Transverse colon (tissue), 4 donors: Measurements from ENCODE around the gene ZMIZ1. TPM values are rescaled to one million over a fixed set of nuclear protein-coding genes. Genes with fewer than 3 reads are reported as not detected.

Source experiments
- DNase-seq: peaks from one replicate; pipeline ENCODE4 v3.0.0-alpha.2; 2019
- H3K27ac ChIP-seq, 4 donors: fragments of 200-600 bp; sonication (generic); 2 replicates each; pipeline ENCODE4 v1.5.1; 2016 to 2018; ENCODE audit warnings: inconsistent platforms in 4 of 4
- H3K27me3 ChIP-seq: fragments of 200-600 bp; sonication (generic); 2 replicates; pipeline ENCODE4 v1.5.1; 2017; ENCODE audit warnings: inconsistent platforms
- H3K36me3 ChIP-seq, 4 donors: fragments of 200-600 bp; sonication (generic); 2 replicates each; pipeline ENCODE4 v1.5.1; 2017 to 2019; ENCODE audit warnings: inconsistent platforms in 4 of 4
- H3K4me1 ChIP-seq, 4 donors: fragments of 200-600 bp; sonication (generic); 2 replicates each; pipeline ENCODE4 v1.5.1; 2017 to 2020; ENCODE audit warnings: inconsistent platforms in 4 of 4
- H3K4me3 ChIP-seq, 4 donors: fragments of 200-600 bp; sonication (generic); 1 replicate in 1 of 4; 2 replicates in 3 of 4; pipeline versions ENCODE4 v1.5.1 to v1.6.1; 2017 to 2019; ENCODE audit warnings: inconsistent platforms in 4 of 4
- H3K9me3 ChIP-seq, 2 donors: fragments of 200-600 bp; sonication (generic); 2 replicates each; pipeline ENCODE4 v1.5.1; 2017 to 2019; ENCODE audit warnings: inconsistent platforms in 2 of 2
- CTCF ChIP-seq, 5 experiments: fragments of 200-600 bp in 3 of 5; fragments of 450-650 bp in 2 of 5; sonication (generic) in 3 of 5; IDR thresholded peaks; 1 replicate in 2 of 5; 2 replicates in 3 of 5; pipeline ENCODE4 v1.5.1; 2016 to 2017; ENCODE audit warnings: antibody characterized with exemption in 5 of 5, inconsistent platforms in 3 of 5, mild to moderate bottlenecking in 2 of 5, moderate library complexity in 1 of 5
- EP300 ChIP-seq: sonication (generic); formaldehyde crosslinking; IDR thresholded peaks from one replicate; pipeline ENCODE4 v1.6.1; 2017; ENCODE audit warnings: antibody characterized with exemption, low read depth
- POLR2A ChIP-seq: fragments of 450-650 bp; IDR thresholded peaks from one replicate; pipeline ENCODE4 v1.6.1; 2016; ENCODE audit warnings: antibody characterized with exemption, mild to moderate bottlenecking, moderate library complexity
- POLR2AphosphoS5 ChIP-seq, 3 donors: sonication (generic); formaldehyde crosslinking; IDR thresholded peaks; one replicate each; pipeline ENCODE4 v1.6.1; 2016; ENCODE audit warnings: antibody characterized with exemption in 3 of 3
- WGBS, 2 donors: methylation state at CpG; one replicate each; pipeline ENCODE4 v1.1.5; 2018; ENCODE audit warnings: low coverage in 1 of 2; 5-methylcytosine and 5-hydroxymethylcytosine counted together
- in situ Hi-C, 4 donors: fragments of 200-750 bp; cut with MboI; loops; one replicate each; pipeline versions ENCODE4 v1.15.0 to v1.15.1; 2017; ENCODE audit warnings: low sequenced_read_pairs in 3 of 4, low pct_ligation_motif_present in 1 of 4, low pct_unique_long_range_greater_than_20kb in 1 of 4
- intact Hi-C: fragments of 100-400 bp; cut with DNase I; formaldehyde crosslinking; loops from one replicate; pipeline ENCODE4 v1.15.1; 2023; ENCODE audit warnings: low total_unique reads
- total RNA-seq, 4 donors: library from RNA; depleted of rRNA; stranded (reverse); fragments of >200 nt; gene quantifications; one replicate each; pipeline ENCODE4 v1.1.0, GENCODE V29; 2016

Gene ZMIZ1
- total RNA-seq, 4 donors from 2014 or later, result 32.0 to 108 (median 63.0) TPM

DNA sequence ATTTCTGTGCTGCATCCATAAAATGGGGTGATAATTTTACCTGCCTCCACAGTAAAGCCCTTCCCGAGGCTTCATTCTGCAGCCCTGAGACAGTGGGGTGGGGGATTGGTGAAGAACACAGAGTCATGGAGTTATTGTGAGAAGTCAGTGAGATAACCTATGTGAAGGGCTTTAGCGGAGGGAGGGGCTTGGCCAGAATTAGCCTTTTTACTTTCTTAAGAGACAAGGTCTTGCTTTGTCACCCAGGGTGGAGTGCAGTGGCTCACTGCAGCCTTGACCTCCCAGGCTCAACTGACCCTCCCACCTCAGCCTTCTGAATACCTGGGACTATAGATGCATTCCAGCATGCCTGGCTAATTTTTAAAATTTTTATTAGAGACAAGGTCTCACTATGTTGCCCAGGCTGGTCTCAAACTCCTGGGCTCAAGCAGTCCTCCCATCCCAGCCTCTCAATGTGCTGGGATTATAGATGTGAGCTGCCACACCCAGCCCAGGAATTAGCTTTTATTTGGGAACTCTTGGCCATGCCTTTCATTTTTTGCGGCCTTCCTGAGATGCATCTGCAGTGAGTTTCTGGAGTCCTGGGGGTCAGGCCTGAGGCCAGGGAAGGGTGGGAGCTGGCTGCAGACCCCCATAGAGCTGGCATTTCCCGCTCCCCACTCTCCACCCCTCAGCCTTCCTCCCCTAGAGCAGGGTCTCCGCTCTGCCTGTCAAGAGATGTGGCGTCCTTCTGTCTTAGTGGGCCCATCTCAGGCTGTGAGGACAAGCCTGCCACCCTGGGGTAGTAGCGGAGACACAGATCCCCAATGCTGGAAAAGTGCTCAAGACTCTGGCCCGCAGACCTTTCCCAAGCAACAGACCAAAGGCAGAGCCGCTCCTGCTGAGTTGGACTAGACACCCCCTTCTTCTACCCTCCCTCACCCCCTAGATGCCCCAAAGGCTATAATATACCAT is 77.0 kb downstream of the ZMIZ1 start:
- Histone ChIP-seq H3K4me3 (no peak overlapping the region), H3K9me3 (no peaks in the 10 kb centered on the region), H3K4me1 (peaks cover 57 to 76% (median 65%) of the 10 kb centered on the region in 4 donors), H3K27ac (peak overlapping the region; percentile 75 to 87 (median 84)), H3K36me3 (peaks cover 0 to under 1% (median 0%) of the 10 kb centered on the region in 4 donors), H3K27me3 (no peaks in the 10 kb centered on the region)
- intact Hi-C loops (no loop called here), in situ Hi-C loops (no loop called here)
- 94 to 100% methylated on average over 2 to 9 of the region's 9 CpGs for WGBS, 2 donors
- TF ChIP-seq EP300, result no peak
- no peak for TF ChIP-seq POLR2A
- TF ChIP-seq POLR2AphosphoS5 (IDR thresholded peaks at IDR 0.05), result no peak
- TF ChIP-seq CTCF (IDR thresholded peaks at IDR 0.05), result no peak
- DNase-seq, result no peak

GRCh38 chr10:79146611-79147130 is 77.9 kb downstream of the ZMIZ1 start:
- in situ Hi-C loops (no loop called here), intact Hi-C loops (no loop called here)
- Histone ChIP-seq H3K9me3 (no peaks in the 10 kb centered on the region), H3K27ac (peak overlapping the region; percentile 75 to 87 (median 84)), H3K36me3 (no peaks in the 10 kb centered on the region), H3K4me1 (peaks cover 59 to 78% (median 70%) of the 10 kb centered on the region in 4 donors), H3K4me3 (no peak overlapping the region), H3K27me3 (no peaks in the 10 kb centered on the region)
- peak; percentile 56 for DNase-seq
- TF ChIP-seq CTCF (IDR thresholded peaks at IDR 0.05) (peak in 1 of 5 experiments; percentile 34), POLR2A (no peak), EP300 (no peak), POLR2AphosphoS5 (IDR thresholded peaks at IDR 0.05) (peak in 2 of 3 donors; percentile 26 to 37)
- 65% methylated on average over 13 of the region's 13 CpGs; no CpG with 5 or more reads in 1 of the 2 donors for WGBS, 2 donors

DNA sequence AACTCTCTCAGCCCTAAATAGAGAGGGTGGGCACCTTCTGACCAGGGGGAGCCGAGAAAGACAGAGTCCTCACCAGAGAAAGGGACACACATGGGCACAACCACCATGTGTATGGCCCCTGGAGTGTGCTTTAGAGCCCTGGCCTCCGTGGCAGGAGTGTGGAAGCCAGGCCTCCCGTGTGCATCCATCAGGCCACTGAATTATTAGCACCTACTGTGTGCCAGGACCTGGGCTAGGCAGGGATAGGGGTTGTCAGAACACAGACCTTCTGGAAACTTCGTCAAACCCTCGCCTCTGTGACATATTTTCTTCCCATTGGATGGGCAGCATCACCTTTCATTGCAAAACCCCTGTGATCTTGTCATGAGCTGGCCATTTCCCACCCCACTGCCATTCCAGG is 78.5 kb downstream of the ZMIZ1 start:
- Histone ChIP-seq H3K27me3 (no peaks in the 10 kb centered on the region), H3K4me1 (peaks cover 62 to 80% (median 71%) of the 10 kb centered on the region in 4 donors)
- in situ Hi-C loops, result no loop called here

More for the DNA sequence above, 78.5 kb downstream of the ZMIZ1 start:
- no peaks in the 10 kb centered on the region for H3K9me3 ChIP-seq
- H3K36me3 ChIP-seq, result no peaks in the 10 kb centered on the region
- intact Hi-C loops, result no loop called here
- no peak for TF ChIP-seq POLR2AphosphoS5 (IDR thresholded peaks at IDR 0.05)
- no peak for TF ChIP-seq POLR2A
- no peak for TF ChIP-seq CTCF (IDR thresholded peaks at IDR 0.05)
- no peak for TF ChIP-seq EP300
- WGBS, 2 donors, result 80% methylated on average over 1 to 5 of the region's 5 CpGs
- DNase-seq, result no peak
- no peak overlapping the region for H3K4me3 ChIP-seq
- peak overlapping the region; percentile 75 to 87 (median 84) for H3K27ac ChIP-seq
